LoVo (cell line): Measurements from ENCODE around the gene MALSU1.
"Not testable (repeated sequence)": the region's sequence is repeated elsewhere in the genome, so short reads cannot be mapped to it uniquely, and the experiment has no call there.

ENCODE experiments used
- DNase-seq: peaks from one replicate; pipeline ENCODE4 v3.0.0-alpha.2; 2016; ENCODE audit warnings: low spot score

MALSU1 gene

GRCh38 chr7:23285657-23286646, 13.2 kb upstream of the MALSU1 start:
- DNase-seq = no peak

GRCh38 chr7:23287612-23288011, 11.5 kb upstream of the MALSU1 start:
- DNase-seq = no peak

- DNase-seq = no peak
These were observed 8.1 kb upstream of the MALSU1 start for GRCh38 chr7:23290993-23291392.

GRCh38 chr7:23291957-23292560, 7.1 kb upstream of the MALSU1 start:
- no peak for DNase-seq

GRCh38 chr7:23292623-23293022, 6.5 kb upstream of the MALSU1 start:
- DNase-seq = no peak

- no peak for DNase-seq
These were observed 5.6 kb upstream of the MALSU1 start for GRCh38 chr7:23293500-23294073.

GRCh38 chr7:23294549-23295400, 4.4 kb upstream of the MALSU1 start:
- no peak for DNase-seq

- no peak for DNase-seq
These were observed 3.8 kb upstream of the MALSU1 start for GRCh38 chr7:23295401-23295697.

GRCh38 chr7:23298141-23298881, 828 bp upstream of the MALSU1 start:
- peak; percentile 41 for DNase-seq

GRCh38 chr7:23299770-23300300, 696 bp downstream of the MALSU1 start:
- DNase-seq = no peak

- no peak for DNase-seq
These were observed 7.9 kb downstream of the MALSU1 start for GRCh38 chr7:23306936-23307521.

- DNase-seq = no peak
These were observed 9.6 kb downstream of the MALSU1 start for GRCh38 chr7:23308754-23309153.

- DNase-seq = not testable (repeated sequence)
These were observed 13.0 kb downstream of the MALSU1 start for GRCh38 chr7:23312141-23312540.

GRCh38 chr7:23315366-23315765, 16.2 kb downstream of the MALSU1 start:
- DNase-seq = no peak

GRCh38 chr7:23331132-23331531, 32.0 kb downstream of the MALSU1 start:
- no peak for DNase-seq

GRCh38 chr7:23332193-23332592, 33.1 kb downstream of the MALSU1 start:
- no peak for DNase-seq

- DNase-seq = peak; percentile 24
These were observed 33.9 kb downstream of the MALSU1 start for GRCh38 chr7:23332910-23333612.

GRCh38 chr7:23333671-23334246, 34.6 kb downstream of the MALSU1 start:
- peak; percentile 26 for DNase-seq

- peak; percentile 89 for DNase-seq
These were observed 35.4 kb downstream of the MALSU1 start for GRCh38 chr7:23334482-23335056.
